Endodermal cell (in vitro differentiated cells): ENCODE data around the gene TYW1. TPM values are rescaled to one million over a fixed set of nuclear protein-coding genes. Genes with fewer than 3 reads are reported as not detected.
"Not testable (repeated sequence)": the region's sequence is repeated elsewhere in the genome, so short reads cannot be mapped to it uniquely, and the experiment has no call there.

Source experiments
- DNase-seq: peaks from one replicate; pipeline ENCODE4 v3.0.0-alpha.2; 2017
- H3K27ac ChIP-seq: 2 replicates; pipeline ENCODE4 v1.5.1; 2013; ENCODE audit warnings: mild to moderate bottlenecking, low read depth, low read length, moderate library complexity
- H3K27me3 ChIP-seq: 2 replicates; pipeline ENCODE4 v1.6.1; 2013; ENCODE audit warnings: mild to moderate bottlenecking, low read length, moderate library complexity; ENCODE audit not compliant: insufficient read depth, control insufficient read depth, poor library complexity, severe bottlenecking
- H3K36me3 ChIP-seq: 2 replicates; pipeline ENCODE4 v1.7.0; 2013; ENCODE audit warnings: mild to moderate bottlenecking, low read length, moderate library complexity; ENCODE audit not compliant: control insufficient read depth, insufficient read depth
- H3K4me1 ChIP-seq: one replicate; pipeline ENCODE4 v1.7.0; 2013; ENCODE audit warnings: low read length; ENCODE audit not compliant: control insufficient read depth, insufficient read depth
- H3K4me3 ChIP-seq: 2 replicates; pipeline ENCODE4 v1.5.1; 2013; ENCODE audit warnings: mild to moderate bottlenecking, low read length, moderate library complexity
- H3K9ac ChIP-seq: 2 replicates; pipeline ENCODE4 v1.6.1; 2013; ENCODE audit warnings: mild to moderate bottlenecking, low read length, moderate library complexity; ENCODE audit not compliant: poor library complexity, severe bottlenecking; ENCODE audit errors: extremely low read depth
- H3K9me3 ChIP-seq: 2 replicates; pipeline ENCODE4 v1.6.1; 2013; ENCODE audit warnings: mild to moderate bottlenecking, low read length, moderate library complexity; ENCODE audit not compliant: control insufficient read depth
- H3K27ac Mint-ChIP-seq: 2 replicates; pipeline ENCODE4 v1.8.0; 2020; ENCODE audit warnings: mixed read lengths
- H3K27me3 Mint-ChIP-seq: 2 replicates; pipeline ENCODE4 v1.8.0; 2021; ENCODE audit warnings: mild to moderate bottlenecking, mixed read lengths; ENCODE audit not compliant: insufficient read depth
- H3K36me3 Mint-ChIP-seq: 2 replicates; pipeline ENCODE4 v1.8.0; 2020; ENCODE audit warnings: low read depth, mixed read lengths
- H3K4me1 Mint-ChIP-seq: 2 replicates; pipeline ENCODE4 v1.8.0; 2020; ENCODE audit warnings: mixed read lengths
- H3K4me3 Mint-ChIP-seq: 2 replicates; pipeline ENCODE4 v1.8.0; 2020; ENCODE audit warnings: mild to moderate bottlenecking, moderate library complexity, mixed read lengths
- H3K9me3 Mint-ChIP-seq: 2 replicates; pipeline ENCODE4 v1.8.0; 2020; ENCODE audit warnings: mild to moderate bottlenecking, mixed read lengths
- WGBS, 2 experiments: methylation state at CpG; one replicate each; pipeline versions ENCODE4 v1.1.5 to v1.1.7; 2013; ENCODE audit warnings: missing lambda C conversion rate in 2 of 2, mixed read lengths in 1 of 2; ENCODE audit not compliant: insufficient coverage in 1 of 2, insufficient read length in 1 of 2; 5-methylcytosine and 5-hydroxymethylcytosine counted together
- total RNA-seq, 2 donors: library from RNA; stranded (reverse); fragmentation: NEBNext Ultra II Directional in 1 of 2; extraction: Animal tissue kit (Norgen Biotek cat#: 25700) in 1 of 2; gene quantifications; 2 replicates in 1 of 2; 3 replicates in 1 of 2; pipeline ENCODE4 v1.2.1, GENCODE V29; 2021
- TF ChIP-seq, protein P1 (sequence below): fragments of 200-600 bp; sonication (generic); conservative IDR thresholded peaks from 2 replicates; pipeline ENCODE4 v1.5.0; 2021; ENCODE audit warnings: antibody characterized with exemption, mild to moderate bottlenecking

TYW1 gene
- total RNA-seq, 2 donors from 2014 or later: 17.8 to 18.7 TPM

DNA sequence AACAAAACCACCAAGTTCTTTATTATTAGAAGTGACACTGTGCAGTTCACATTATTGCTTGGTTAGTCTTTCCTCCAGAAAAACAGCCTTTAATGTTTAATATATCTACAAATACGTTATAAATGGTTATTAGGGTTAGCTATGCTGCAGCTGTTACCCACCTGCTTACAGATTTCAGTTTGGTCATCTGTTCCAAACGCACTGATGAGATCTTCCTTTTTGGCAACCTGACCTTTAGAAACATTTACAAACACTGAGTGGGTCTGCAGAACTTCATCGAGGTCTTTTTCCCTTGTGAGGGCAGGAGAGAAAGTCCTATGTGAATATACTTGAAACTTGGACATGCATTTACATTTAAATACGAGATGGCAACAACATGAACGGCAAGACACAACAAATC lies 2.6 kb upstream of the TYW1 start:
- not testable (repeated sequence) for H3K27me3 ChIP-seq, H3K27me3 Mint-ChIP-seq, H3K4me1 Mint-ChIP-seq, H3K27ac ChIP-seq, H3K9me3 Mint-ChIP-seq, H3K9me3 ChIP-seq, DNase-seq, H3K4me1 ChIP-seq, H3K9ac ChIP-seq
- Histone ChIP-seq H3K36me3 (peaks cover 15% of the 10 kb centered on the region), H3K4me3 (peak overlapping the region; percentile 92)
- H3K27ac Mint-ChIP-seq: peak overlapping the region; percentile 99
- H3K36me3 Mint-ChIP-seq: peaks cover 29% of the 10 kb centered on the region
- WGBS, 2 experiments: 97% methylated on average over 1 of the region's 5 CpGs; no CpG with 5 or more reads in 1 of the 2 experiments
- H3K4me3 Mint-ChIP-seq: peak overlapping the region; percentile 95

DNA sequence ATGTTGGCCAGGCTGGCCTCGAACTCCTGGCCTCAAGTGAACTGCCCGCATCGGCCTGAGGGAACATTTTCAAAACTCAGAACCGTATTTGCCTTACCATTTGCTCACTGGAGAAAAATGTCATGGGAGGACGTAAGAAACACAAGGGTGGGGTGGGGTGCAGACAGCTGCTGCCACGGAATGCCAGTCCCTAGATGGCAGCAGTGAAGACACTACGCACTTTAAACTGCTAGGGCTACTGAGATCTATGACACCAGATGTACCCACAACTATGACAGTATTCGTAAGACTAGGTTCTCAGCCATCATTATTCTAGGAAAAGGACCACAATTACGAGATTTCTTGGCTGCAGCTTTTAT lies 2.0 kb upstream of the TYW1 start:
- H3K9me3 ChIP-seq, H3K4me1 Mint-ChIP-seq, H3K4me1 ChIP-seq, H3K9me3 Mint-ChIP-seq, H3K27me3 ChIP-seq, H3K27me3 Mint-ChIP-seq: not testable (repeated sequence)
- WGBS, 2 experiments: 0 to 18% methylated on average over 1 to 9 of the region's 9 CpGs
- peak overlapping the region; percentile 94 for H3K9ac ChIP-seq
- Mint-ChIP-seq H3K4me3 (peak overlapping the region; percentile 95), H3K36me3 (peaks cover 33% of the 10 kb centered on the region), H3K27ac (peak overlapping the region; percentile 99)
- H3K36me3 ChIP-seq: peaks cover 15% of the 10 kb centered on the region
- DNase-seq: peak; percentile 60
- peak overlapping the region; percentile 93 for H3K27ac ChIP-seq
- peak overlapping the region; percentile 92 for H3K4me3 ChIP-seq
- TF ChIP-seq, protein P1, sequence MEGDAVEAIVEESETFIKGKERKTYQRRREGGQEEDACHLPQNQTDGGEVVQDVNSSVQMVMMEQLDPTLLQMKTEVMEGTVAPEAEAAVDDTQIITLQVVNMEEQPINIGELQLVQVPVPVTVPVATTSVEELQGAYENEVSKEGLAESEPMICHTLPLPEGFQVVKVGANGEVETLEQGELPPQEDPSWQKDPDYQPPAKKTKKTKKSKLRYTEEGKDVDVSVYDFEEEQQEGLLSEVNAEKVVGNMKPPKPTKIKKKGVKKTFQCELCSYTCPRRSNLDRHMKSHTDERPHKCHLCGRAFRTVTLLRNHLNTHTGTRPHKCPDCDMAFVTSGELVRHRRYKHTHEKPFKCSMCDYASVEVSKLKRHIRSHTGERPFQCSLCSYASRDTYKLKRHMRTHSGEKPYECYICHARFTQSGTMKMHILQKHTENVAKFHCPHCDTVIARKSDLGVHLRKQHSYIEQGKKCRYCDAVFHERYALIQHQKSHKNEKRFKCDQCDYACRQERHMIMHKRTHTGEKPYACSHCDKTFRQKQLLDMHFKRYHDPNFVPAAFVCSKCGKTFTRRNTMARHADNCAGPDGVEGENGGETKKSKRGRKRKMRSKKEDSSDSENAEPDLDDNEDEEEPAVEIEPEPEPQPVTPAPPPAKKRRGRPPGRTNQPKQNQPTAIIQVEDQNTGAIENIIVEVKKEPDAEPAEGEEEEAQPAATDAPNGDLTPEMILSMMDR: peak; percentile 63

GRCh38 chr7:66995050-66995776 lies 1.4 kb upstream of the TYW1 start, which contains the start of gene SBDS:
TSS of gene SBDS (minus strand) at chr7:66995586. CDS start at chr7:66995417, 169 bp downstream.
- H3K27ac Mint-ChIP-seq: peak within 1 kb of the TSS; percentile 99
- 0% methylated on average over 19 to 59 of the region's 59 CpGs for WGBS, 2 experiments
- H3K36me3 Mint-ChIP-seq: peaks cover 32% of the 10 kb centered on the region
- not testable (repeated sequence) for H3K27me3 ChIP-seq, H3K27me3 Mint-ChIP-seq, H3K4me1 Mint-ChIP-seq, H3K9me3 ChIP-seq, H3K4me1 ChIP-seq, H3K9me3 Mint-ChIP-seq
- H3K9ac ChIP-seq: peak within 1 kb of the TSS; percentile 94
- H3K36me3 ChIP-seq: peaks cover 15% of the 10 kb centered on the region
- peak within 1 kb of the TSS; percentile 93 for H3K27ac ChIP-seq
- peak; percentile 97 for DNase-seq
- peak within 1 kb of the TSS; percentile 92 for H3K4me3 ChIP-seq
- H3K4me3 Mint-ChIP-seq: peak within 1 kb of the TSS; percentile 95

GRCh38 chr7:67000601-67001258 lies 4.1 kb downstream of the TYW1 start:
- not testable (repeated sequence) for H3K27ac Mint-ChIP-seq
- peaks cover 32% of the 10 kb centered on the region for H3K36me3 Mint-ChIP-seq
- WGBS, 2 experiments: 78 to 100% methylated on average over 1 to 3 of the region's 5 CpGs

GRCh38 chr7:67004145-67004544 lies 7.5 kb downstream of the TYW1 start:
- H3K4me1 Mint-ChIP-seq, H3K9ac ChIP-seq, H3K27ac Mint-ChIP-seq, H3K9me3 ChIP-seq, H3K27ac ChIP-seq, DNase-seq, H3K9me3 Mint-ChIP-seq, H3K27me3 Mint-ChIP-seq, H3K4me3 Mint-ChIP-seq, H3K4me1 ChIP-seq, H3K4me3 ChIP-seq, H3K27me3 ChIP-seq: not testable (repeated sequence)
- H3K36me3 Mint-ChIP-seq: peaks cover 56% of the 10 kb centered on the region
- 90% methylated on average over 2 of the region's 2 CpGs; no CpG with 5 or more reads in 1 of the 2 experiments for WGBS, 2 experiments
- peaks cover 31% of the 10 kb centered on the region for H3K36me3 ChIP-seq

More at GRCh38 chr7:67000601-67001258, 4.1 kb downstream of the TYW1 start:
- not testable (repeated sequence) for H3K4me1 Mint-ChIP-seq, H3K9me3 ChIP-seq, H3K4me3 Mint-ChIP-seq, H3K9ac ChIP-seq, H3K4me1 ChIP-seq, H3K27me3 Mint-ChIP-seq, DNase-seq, H3K9me3 Mint-ChIP-seq, H3K4me3 ChIP-seq, H3K27ac ChIP-seq, H3K27me3 ChIP-seq
- TF ChIP-seq, protein P1: peak; percentile 63
- peaks cover 13% of the 10 kb centered on the region for H3K36me3 ChIP-seq
